ENCODE results near the gene BCR.
"Not testable (repeated sequence)": the region's sequence is repeated elsewhere in the genome, so short reads cannot be mapped to it uniquely, and the experiment has no call there.

- TF ChIP-seq, protein P1, sequence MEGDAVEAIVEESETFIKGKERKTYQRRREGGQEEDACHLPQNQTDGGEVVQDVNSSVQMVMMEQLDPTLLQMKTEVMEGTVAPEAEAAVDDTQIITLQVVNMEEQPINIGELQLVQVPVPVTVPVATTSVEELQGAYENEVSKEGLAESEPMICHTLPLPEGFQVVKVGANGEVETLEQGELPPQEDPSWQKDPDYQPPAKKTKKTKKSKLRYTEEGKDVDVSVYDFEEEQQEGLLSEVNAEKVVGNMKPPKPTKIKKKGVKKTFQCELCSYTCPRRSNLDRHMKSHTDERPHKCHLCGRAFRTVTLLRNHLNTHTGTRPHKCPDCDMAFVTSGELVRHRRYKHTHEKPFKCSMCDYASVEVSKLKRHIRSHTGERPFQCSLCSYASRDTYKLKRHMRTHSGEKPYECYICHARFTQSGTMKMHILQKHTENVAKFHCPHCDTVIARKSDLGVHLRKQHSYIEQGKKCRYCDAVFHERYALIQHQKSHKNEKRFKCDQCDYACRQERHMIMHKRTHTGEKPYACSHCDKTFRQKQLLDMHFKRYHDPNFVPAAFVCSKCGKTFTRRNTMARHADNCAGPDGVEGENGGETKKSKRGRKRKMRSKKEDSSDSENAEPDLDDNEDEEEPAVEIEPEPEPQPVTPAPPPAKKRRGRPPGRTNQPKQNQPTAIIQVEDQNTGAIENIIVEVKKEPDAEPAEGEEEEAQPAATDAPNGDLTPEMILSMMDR (IDR thresholded peaks at IDR 0.05; ENCODE audit: low read depth, low read length): not testable (repeated sequence)
- TF ChIP-seq POLR2A (IDR thresholded peaks at IDR 0.05; ENCODE audit: extremely low read depth, insufficient read length); MAX (IDR thresholded peaks at IDR 0.05; ENCODE audit: low read depth, low read length): not testable (repeated sequence)
These were observed 131.5 kb downstream of the BCR start for GRCh38 chr22:23311635-23312420.

Measured in NB4 (cell line).